GM18520 (cell line): ENCODE results near the gene IMPG2.

Experiments
- ATAC-seq: cut with Tn5 transposase; IDR thresholded peaks from one replicate; pipeline ENCODE4 v1.9.1; 2021; ENCODE audit not compliant: unreplicated experiment

IMPG2 gene

GRCh38 chr3:101243285-101244211 is 76.8 kb downstream of the IMPG2 start:
- no peak for ATAC-seq

- ATAC-seq: no peak
Observed at GRCh38 chr3:101240719-101241399, 79.5 kb downstream of the IMPG2 start.

GRCh38 chr3:101235048-101235447 is 85.3 kb downstream of the IMPG2 start:
- ATAC-seq: no peak

- no peak for ATAC-seq
Observed at GRCh38 chr3:101230618-101231017, 89.8 kb downstream of the IMPG2 start.

GRCh38 chr3:101229681-101230080 is 90.7 kb downstream of the IMPG2 start:
- ATAC-seq: no peak

- ATAC-seq: no peak
Observed at GRCh38 chr3:101228441-101228840, 91.9 kb downstream of the IMPG2 start.

- ATAC-seq: no peak
Observed at GRCh38 chr3:101224739-101225138, 95.6 kb downstream of the IMPG2 start.

GRCh38 chr3:101223016-101223415 is 97.4 kb downstream of the IMPG2 start:
- ATAC-seq: no peak

- no peak for ATAC-seq
Observed at GRCh38 chr3:101219842-101220560, 100.4 kb downstream of the IMPG2 start.

- no peak for ATAC-seq
Observed at GRCh38 chr3:101217472-101218245, 102.7 kb downstream of the IMPG2 start.

- ATAC-seq: no peak
Observed at GRCh38 chr3:101216710-101217465, 103.5 kb downstream of the IMPG2 start.

- no peak for ATAC-seq
Observed at GRCh38 chr3:101212730-101213129, 107.6 kb downstream of the IMPG2 start.

- no peak for ATAC-seq
Observed at GRCh38 chr3:101204246-101204645, 116.1 kb downstream of the IMPG2 start.

- ATAC-seq: no peak
Observed at GRCh38 chr3:101203411-101203810, 117.0 kb downstream of the IMPG2 start.

- no peak for ATAC-seq
Observed at GRCh38 chr3:101202640-101203039, 117.7 kb downstream of the IMPG2 start.

- no peak for ATAC-seq
Observed at GRCh38 chr3:101200461-101200860, 119.9 kb downstream of the IMPG2 start.

GRCh38 chr3:101195951-101196713 is 124.2 kb downstream of the IMPG2 start:
- ATAC-seq: no peak

- ATAC-seq: no peak
Observed at GRCh38 chr3:101194392-101194791, 126.0 kb downstream of the IMPG2 start.

GRCh38 chr3:101193957-101194356 is 126.4 kb downstream of the IMPG2 start:
- ATAC-seq: no peak
